ENCODE measurements around the gene MTA1. TPM values are rescaled to one million over a fixed set of nuclear protein-coding genes. Genes with fewer than 3 reads are reported as not detected.

The MTA1 gene
- polyA plus RNA-seq, 2 of the 4 experiments (the other 2 are of a cell fraction), result 46.8 to 86.7 TPM

DNA sequence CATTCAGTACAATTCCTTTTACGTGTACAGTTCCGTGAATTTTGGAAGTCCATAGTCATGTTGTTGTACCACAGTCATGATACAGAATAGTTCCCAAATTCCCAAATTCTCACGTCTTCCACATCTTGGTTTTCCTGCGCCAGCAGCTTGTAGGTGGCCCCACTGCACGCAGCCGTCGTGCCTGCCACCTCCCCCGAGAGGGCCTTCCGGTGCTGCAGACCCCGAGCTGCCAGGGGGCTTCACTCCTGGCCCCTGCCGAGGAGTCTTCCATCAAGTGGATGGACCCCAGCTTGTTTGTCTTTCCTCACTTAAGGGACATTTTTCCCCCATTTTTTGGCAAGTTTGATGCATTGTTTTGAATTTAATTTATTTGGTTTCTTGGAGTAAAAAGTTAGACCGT lies 16.8 kb downstream of the MTA1 start:
- FAIRE-seq (no peak), ATAC-seq (no peak), DNase-seq (ENCODE audit: low read depth in 1 of 2, low spot score in 1 of 2) (no peak)
- CTCF ChIA-PET, result interaction anchor here (0.6 to 4.3 kb wide), 9 partner anchors 12 to 92 kb away, joined by 3 to 18 read pairs (median 4); partner anchors contain the start of gene CRIP1
- Histone ChIP-seq H3K4me3 (no peak overlapping the region), H3K4me1 (peaks cover 7% of the 10 kb centered on the region), H3K27ac (no peak overlapping the region), H3K4me2 (no peak overlapping the region), H3K9me3 (no peaks in the 10 kb centered on the region)
- TF ChIP-seq PHF8 (IDR thresholded peaks at IDR 0.05; ENCODE audit: borderline replicate concordance, low read depth) (no peak), CBX2 (IDR thresholded peaks at IDR 0.05; ENCODE audit: borderline replicate concordance, low read depth) (no peak), CHD2 (IDR thresholded peaks at IDR 0.05; ENCODE audit: low read length, partially characterized antibody) (no peak), EHF (CRISPR knock-in tag; IDR thresholded peaks at IDR 0.05) (no peak), SMC3 (IDR thresholded peaks at IDR 0.05) (no peak), HOXB13 (CRISPR knock-in tag; IDR thresholded peaks at IDR 0.05; ENCODE audit: low read depth) (no peak), CEBPB (IDR thresholded peaks at IDR 0.05) (no peak), MAZ (IDR thresholded peaks at IDR 0.05; ENCODE audit: borderline replicate concordance, low read depth, low read length) (no peak), ZNF302 (CRISPR knock-in tag; IDR thresholded peaks at IDR 0.05) (no peak), POLR2AphosphoS2 (conservative IDR thresholded peaks at IDR 0.05; ENCODE audit: low read length) (no peak), RFX5 (IDR thresholded peaks at IDR 0.05) (no peak), ZFP36 (IDR thresholded peaks at IDR 0.05; ENCODE audit: borderline replicate concordance, partially characterized antibody) (no peak), ZSCAN20 (CRISPR knock-in tag; IDR thresholded peaks at IDR 0.05) (no peak)
- WGBS (ENCODE audit: missing lambda C conversion rate), result 91% methylated on average over 12 of the region's 12 CpGs
- POLR2A ChIA-PET, result no interaction called here

DNA sequence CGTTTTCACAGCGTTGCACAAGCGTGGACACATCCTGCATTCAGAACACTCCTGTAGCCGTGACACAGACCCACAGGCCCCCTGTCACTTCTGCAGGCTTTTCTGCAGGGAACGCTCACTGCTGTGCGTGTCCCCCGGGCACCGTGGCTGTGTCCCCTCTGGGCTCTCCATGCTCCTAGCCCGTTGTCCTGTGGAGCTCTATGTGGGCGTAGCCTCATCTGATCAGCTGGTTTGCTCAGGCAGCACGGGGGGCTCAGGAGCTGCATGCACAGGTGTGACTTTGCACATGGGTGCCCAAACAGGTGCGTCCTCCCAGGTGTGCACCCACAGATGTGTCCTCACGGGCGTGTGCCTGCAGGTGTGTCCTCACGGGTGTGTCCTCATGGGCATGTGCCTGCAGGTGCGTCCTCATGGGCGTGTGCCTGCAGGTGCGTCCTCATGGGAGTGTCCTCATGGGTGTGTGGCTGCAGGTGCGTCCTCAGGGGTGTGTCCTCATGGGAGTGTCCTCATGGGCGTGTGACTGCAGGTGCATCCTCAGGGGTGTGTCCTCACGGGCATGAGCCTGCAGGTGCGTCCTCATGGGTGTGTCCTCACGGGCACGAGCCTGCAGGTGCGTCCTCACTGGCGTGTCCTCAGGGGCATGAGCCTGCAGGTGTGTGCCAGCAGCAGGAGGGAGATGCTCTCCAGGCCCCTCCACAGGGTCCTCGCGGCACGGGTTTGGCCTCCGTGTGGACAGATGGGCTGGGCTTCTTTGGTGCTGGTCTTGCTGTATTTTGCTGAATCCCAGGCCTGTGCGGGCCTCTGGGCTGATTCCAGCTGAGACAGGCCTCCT lies 17.5 kb downstream of the MTA1 start:
- no peak for ATAC-seq

More for the DNA sequence above, 17.5 kb downstream of the MTA1 start:
- Histone ChIP-seq H3K4me3 (no peak overlapping the region), H3K9me3 (no peaks in the 10 kb centered on the region), H3K4me1 (no peaks in the 10 kb centered on the region; the same call in 2 of the 3 replicates), H3K27ac (no peak overlapping the region; a peak in 1 of 6 replicates), H3K4me2 (no peak overlapping the region)
- DNase-seq (ENCODE audit: low read depth in 1 of 2, low spot score in 1 of 2), result no peak
- POLR2A ChIA-PET, result no interaction called here
- CTCF ChIA-PET, result interaction anchor here (1.3 to 6.1 kb wide), 3 partner anchors 11 to 44 kb away, joined by 3 to 19 read pairs (median 7); no protein-coding TSS in a partner anchor
- TF ChIP-seq SREBF2 (IDR thresholded peaks at IDR 0.05) (no peak), NFE2L2 (conservative IDR thresholded peaks at IDR 0.05; ENCODE audit: low read length) (no peak), SMC3 (IDR thresholded peaks at IDR 0.05) (no peak), ZSCAN20 (CRISPR knock-in tag; IDR thresholded peaks at IDR 0.05) (no peak), HOXB5 (CRISPR knock-in tag; IDR thresholded peaks at IDR 0.05) (no peak), HEYL (CRISPR knock-in tag; IDR thresholded peaks at IDR 0.05) (no peak), JUNB (IDR thresholded peaks at IDR 0.05) (no peak), EP300 (IDR thresholded peaks at IDR 0.05) (no peak), ZFP36 (IDR thresholded peaks at IDR 0.05; ENCODE audit: borderline replicate concordance, partially characterized antibody) (no peak), ZC3H11A (IDR thresholded peaks at IDR 0.05) (no peak), ZNF302 (CRISPR knock-in tag; IDR thresholded peaks at IDR 0.05) (no peak)
- TF ChIP-seq, protein P1, sequence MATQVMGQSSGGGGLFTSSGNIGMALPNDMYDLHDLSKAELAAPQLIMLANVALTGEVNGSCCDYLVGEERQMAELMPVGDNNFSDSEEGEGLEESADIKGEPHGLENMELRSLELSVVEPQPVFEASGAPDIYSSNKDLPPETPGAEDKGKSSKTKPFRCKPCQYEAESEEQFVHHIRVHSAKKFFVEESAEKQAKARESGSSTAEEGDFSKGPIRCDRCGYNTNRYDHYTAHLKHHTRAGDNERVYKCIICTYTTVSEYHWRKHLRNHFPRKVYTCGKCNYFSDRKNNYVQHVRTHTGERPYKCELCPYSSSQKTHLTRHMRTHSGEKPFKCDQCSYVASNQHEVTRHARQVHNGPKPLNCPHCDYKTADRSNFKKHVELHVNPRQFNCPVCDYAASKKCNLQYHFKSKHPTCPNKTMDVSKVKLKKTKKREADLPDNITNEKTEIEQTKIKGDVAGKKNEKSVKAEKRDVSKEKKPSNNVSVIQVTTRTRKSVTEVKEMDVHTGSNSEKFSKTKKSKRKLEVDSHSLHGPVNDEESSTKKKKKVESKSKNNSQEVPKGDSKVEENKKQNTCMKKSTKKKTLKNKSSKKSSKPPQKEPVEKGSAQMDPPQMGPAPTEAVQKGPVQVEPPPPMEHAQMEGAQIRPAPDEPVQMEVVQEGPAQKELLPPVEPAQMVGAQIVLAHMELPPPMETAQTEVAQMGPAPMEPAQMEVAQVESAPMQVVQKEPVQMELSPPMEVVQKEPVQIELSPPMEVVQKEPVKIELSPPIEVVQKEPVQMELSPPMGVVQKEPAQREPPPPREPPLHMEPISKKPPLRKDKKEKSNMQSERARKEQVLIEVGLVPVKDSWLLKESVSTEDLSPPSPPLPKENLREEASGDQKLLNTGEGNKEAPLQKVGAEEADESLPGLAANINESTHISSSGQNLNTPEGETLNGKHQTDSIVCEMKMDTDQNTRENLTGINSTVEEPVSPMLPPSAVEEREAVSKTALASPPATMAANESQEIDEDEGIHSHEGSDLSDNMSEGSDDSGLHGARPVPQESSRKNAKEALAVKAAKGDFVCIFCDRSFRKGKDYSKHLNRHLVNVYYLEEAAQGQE (IDR thresholded peaks at IDR 0.05), result no peak
- WGBS (ENCODE audit: missing lambda C conversion rate), result 92% methylated on average over 24 of the region's 31 CpGs
- FAIRE-seq, result no peak
